Measurements from ENCODE around the gene MCF2L.

MCF2L gene

GRCh38 chr13:113013878-113014751 is 45.1 kb downstream of the MCF2L start:
- DNase-seq (ENCODE audit: low read depth) = no peak
- TF ChIP-seq, protein P1, sequence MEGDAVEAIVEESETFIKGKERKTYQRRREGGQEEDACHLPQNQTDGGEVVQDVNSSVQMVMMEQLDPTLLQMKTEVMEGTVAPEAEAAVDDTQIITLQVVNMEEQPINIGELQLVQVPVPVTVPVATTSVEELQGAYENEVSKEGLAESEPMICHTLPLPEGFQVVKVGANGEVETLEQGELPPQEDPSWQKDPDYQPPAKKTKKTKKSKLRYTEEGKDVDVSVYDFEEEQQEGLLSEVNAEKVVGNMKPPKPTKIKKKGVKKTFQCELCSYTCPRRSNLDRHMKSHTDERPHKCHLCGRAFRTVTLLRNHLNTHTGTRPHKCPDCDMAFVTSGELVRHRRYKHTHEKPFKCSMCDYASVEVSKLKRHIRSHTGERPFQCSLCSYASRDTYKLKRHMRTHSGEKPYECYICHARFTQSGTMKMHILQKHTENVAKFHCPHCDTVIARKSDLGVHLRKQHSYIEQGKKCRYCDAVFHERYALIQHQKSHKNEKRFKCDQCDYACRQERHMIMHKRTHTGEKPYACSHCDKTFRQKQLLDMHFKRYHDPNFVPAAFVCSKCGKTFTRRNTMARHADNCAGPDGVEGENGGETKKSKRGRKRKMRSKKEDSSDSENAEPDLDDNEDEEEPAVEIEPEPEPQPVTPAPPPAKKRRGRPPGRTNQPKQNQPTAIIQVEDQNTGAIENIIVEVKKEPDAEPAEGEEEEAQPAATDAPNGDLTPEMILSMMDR (conservative IDR thresholded peaks at IDR 0.05; ENCODE audit: low read length) = no peak
- H3K4me3 ChIP-seq (ENCODE audit: low read length) = no peak overlapping the region

DNA sequence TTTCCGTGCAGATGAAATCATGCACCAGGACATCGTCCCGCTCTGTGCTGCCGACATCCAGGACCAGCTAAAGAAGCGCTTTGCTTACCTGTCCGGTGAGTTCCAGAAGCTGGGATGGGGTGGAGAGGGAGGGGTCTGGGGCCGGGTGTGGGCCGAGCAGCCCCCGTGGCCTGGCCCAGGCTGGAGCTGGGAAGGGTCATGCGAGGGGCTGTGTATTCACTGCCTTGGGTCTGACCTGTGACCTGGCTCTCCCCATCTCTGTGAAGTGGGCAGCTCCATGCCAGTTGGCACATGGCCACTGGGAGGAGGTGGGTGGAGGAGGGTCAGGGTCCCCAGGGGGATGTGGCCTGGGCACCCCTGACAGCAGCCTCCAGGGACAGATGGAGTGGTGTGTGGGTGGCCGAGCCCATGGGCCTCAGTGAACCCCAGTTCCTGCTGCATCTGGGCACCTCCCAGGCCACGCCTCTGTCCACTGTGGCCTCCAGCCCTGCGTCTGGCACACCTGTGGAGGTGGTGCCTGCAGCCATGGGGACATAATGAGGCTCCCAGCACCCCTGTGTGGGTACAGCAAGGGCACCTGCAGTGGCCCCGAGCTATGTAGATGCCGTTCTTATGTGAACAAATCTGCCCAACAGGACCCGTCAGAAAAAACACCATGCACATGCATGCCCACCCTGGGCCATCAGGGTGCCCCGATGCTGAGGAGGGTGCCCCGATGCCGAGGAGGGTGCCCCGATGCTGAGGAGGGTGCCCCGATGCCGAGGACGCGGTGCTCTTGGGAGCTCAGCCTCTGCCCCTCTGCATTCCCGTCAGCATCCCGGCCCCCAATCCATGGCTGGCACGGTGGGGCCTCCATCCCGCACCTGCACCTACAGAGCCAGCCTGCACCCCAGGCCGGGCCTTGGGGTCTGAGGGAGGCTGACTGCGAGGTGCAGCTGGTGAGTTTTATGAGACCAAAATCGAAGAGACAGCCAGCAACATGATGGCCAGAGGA is 46.0 kb downstream of the MCF2L start:
- no peak overlapping the region for H3K4me3 ChIP-seq (ENCODE audit: low read length)
- TF ChIP-seq, protein P1 (conservative IDR thresholded peaks at IDR 0.05; ENCODE audit: low read length) = no peak
- DNase-seq (ENCODE audit: low read depth) = no peak

GRCh38 chr13:113015826-113016525 is 47.0 kb downstream of the MCF2L start:
- no peak for DNase-seq (ENCODE audit: low read depth)

DNA sequence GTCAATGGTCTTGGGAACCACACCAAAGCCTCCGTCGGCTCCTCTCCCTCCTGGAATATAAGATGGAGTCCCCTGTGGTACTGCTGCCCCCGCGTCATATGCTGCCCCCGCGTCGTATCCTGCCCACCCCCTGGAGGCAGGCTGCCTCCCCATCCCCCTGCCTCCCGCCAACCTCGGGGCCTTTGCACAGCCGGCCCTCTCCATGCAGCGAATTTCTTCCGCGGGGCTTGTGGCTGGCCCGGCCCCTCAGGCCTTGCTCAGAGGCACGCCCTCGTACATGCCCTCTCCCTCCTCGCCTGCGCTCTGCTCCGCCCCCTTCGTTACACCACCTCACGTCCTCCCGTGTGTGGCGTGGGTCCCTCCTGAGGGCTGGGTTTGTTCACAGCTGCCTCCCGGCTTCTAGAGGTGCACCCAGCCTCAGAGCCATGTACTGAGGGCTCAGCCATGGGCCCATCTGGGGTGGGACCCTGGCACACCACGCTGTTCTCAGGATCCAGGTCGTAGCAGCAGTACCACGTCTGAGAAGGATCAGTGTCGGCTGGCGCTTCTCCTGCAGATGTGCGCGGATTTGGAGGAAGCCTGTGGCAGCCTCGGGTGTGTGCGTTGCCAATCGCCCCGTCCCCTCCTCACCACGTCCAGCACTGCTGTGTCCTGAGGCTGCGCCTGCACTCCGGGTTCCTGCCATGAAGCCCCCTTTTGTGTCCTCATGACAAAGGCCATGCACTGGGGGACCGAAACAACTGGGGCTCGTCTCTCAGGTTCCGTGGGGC is 47.7 kb downstream of the MCF2L start:
- no peak overlapping the region for H3K4me3 ChIP-seq (ENCODE audit: low read length)
- TF ChIP-seq, protein P1 (conservative IDR thresholded peaks at IDR 0.05; ENCODE audit: low read length) = no peak
- DNase-seq (ENCODE audit: low read depth) = no peak

More at GRCh38 chr13:113015826-113016525, 47.0 kb downstream of the MCF2L start:
- TF ChIP-seq, protein P1 (conservative IDR thresholded peaks at IDR 0.05; ENCODE audit: low read length) = no peak
- no peak overlapping the region for H3K4me3 ChIP-seq (ENCODE audit: low read length)

DNA sequence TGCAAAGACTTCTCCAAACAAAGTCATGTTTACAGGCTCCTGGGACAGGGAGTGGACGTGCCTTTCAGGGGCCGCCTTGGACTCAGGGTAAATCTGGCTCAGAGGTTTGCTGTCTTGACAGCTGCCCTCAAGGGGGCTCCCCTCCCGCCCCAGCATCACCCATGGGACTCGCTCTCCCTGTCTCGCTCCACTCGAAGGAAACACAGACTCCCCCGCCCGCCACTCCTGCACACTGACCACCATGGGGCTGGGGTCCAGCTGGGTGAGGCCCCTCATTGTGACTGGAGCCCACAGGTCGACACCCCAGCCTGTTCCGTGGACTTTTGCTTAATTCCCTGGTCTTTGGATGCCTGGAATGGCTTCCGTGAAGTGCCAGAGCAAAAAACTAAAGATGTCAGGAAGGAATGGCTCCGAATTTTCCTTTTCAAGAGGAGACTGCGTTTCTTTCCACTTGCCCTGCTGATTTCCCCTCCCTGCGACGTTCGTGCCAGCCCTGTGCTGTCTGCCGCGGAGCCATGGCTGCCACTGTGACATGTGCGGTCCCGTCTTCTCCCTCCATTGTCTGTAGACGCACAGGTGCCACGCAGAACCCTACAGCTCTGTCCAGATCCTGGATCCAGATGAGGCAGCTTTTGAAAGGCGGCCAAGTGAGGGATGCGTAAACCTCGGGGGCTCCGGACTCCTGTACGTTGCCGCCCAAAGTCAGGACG is 48.6 kb downstream of the MCF2L start:
- TF ChIP-seq, protein P1 (conservative IDR thresholded peaks at IDR 0.05; ENCODE audit: low read length) = no peak
- DNase-seq (ENCODE audit: low read depth) = no peak
- no peak overlapping the region for H3K4me3 ChIP-seq (ENCODE audit: low read length)

Measured in AG10803 (cell line).